Kidney (tissue), 14 donors: ENCODE results near the gene CTSA. TPM values are rescaled to one million over a fixed set of nuclear protein-coding genes. Genes with fewer than 3 reads are reported as not detected.
A peak's percentile ranks its signal among the peaks of the same experiment; 100 is the strongest.

ENCODE experiments used
- DNase-seq, 5 donors: peaks; one replicate each; pipeline ENCODE4 v3.0.0-alpha.2; 2013 to 2020
- FAIRE-seq: peaks from 2 replicates; lab custom pipeline; 2012; peaks lifted over from hg19 to GRCh38; lab: Jason Lieb, UNC
- H3K27ac ChIP-seq, 2 donors: one replicate each; pipeline ENCODE4 v1.7.0; 2013; ENCODE audit warnings: low read depth in 2 of 2, low read length in 2 of 2, inconsistent platforms in 1 of 2
- H3K27me3 ChIP-seq: one replicate; pipeline ENCODE4 v1.7.1; 2013; ENCODE audit warnings: low read length, inconsistent platforms; ENCODE audit not compliant: control insufficient read depth, insufficient read depth
- H3K36me3 ChIP-seq, 3 donors: one replicate each; pipeline versions ENCODE4 v1.7.0 to v1.7.1; 2013; ENCODE audit warnings: low read length in 3 of 3, control low read depth in 1 of 3, inconsistent platforms in 1 of 3; ENCODE audit not compliant: insufficient read depth in 3 of 3, control insufficient read depth in 2 of 3
- H3K4me1 ChIP-seq, 3 donors: one replicate each; pipeline versions ENCODE4 v1.7.0 to v1.7.1; 2013; ENCODE audit warnings: low read length in 3 of 3, inconsistent platforms in 1 of 3, low read depth in 1 of 3; ENCODE audit not compliant: control insufficient read depth in 2 of 3, insufficient read depth in 2 of 3
- H3K4me3 ChIP-seq, 3 donors: one replicate each; pipeline versions ENCODE4 v1.7.0 to v1.8.1; 2013; ENCODE audit warnings: low read length in 3 of 3, control low read depth in 1 of 3, inconsistent platforms in 1 of 3
- H3K9ac ChIP-seq, 3 donors: one replicate each; pipeline versions ENCODE4 v1.7.0 to v1.7.1; 2013; ENCODE audit warnings: low read length in 3 of 3, control low read depth in 1 of 3, inconsistent platforms in 1 of 3
- H3K9me3 ChIP-seq, 3 donors: one replicate each; pipeline versions ENCODE4 v1.7.0 to v1.7.1; 2013; ENCODE audit warnings: low read length in 3 of 3, control low read depth in 1 of 3, inconsistent platforms in 1 of 3; ENCODE audit not compliant: control insufficient read depth in 2 of 3, insufficient read depth in 1 of 3
- intact Hi-C: fragments of 100-400 bp; cut with DNase I; formaldehyde crosslinking; loops from one replicate; pipeline ENCODE4 v1.11.1; 2022
- polyA plus RNA-seq: library from polyadenylated mRNA; stranded (reverse); fragments of 350-450 nt; fragmentation: Illumina TruSeq; extraction: RNeasy Lipid Tissue Mini Kit (QIAGEN cat#74804); gene quantifications from one replicate; pipeline ENCODE4 v1.2.3, GENCODE V29; 2014; ENCODE audit warnings: low read depth, low replicate concordance; ENCODE audit not compliant: insufficient read depth
- total RNA-seq: library from RNA; stranded (reverse); fragmentation: NEBNext Ultra II Directional; extraction: Animal tissue kit (Norgen Biotek cat#: 25700); gene quantifications from one replicate; pipeline ENCODE4 v1.2.1, GENCODE V29; 2021
- TF ChIP-seq, protein P1 (sequence below): IDR thresholded peaks from 3 replicates; pipeline ENCODE4 v1.5.1; 2012; ENCODE audit warnings: mild to moderate bottlenecking, moderate library complexity, borderline replicate concordance; ENCODE audit not compliant: insufficient read depth; ENCODE audit errors: extremely low read depth
- donor health status: control.
- donor health status: control.
- donor health status: control.
- donor health status: control.
- donor health status: control.
- donor health status: DM: yes; HTN: yes; CAD: no.
- donor health status: Normal renal cell carcinoma (clear cell type).

CTSA gene
- total and polyA plus RNA-seq, 2 donors from 2014 or later = 180 to 408 TPM

- Histone ChIP-seq H3K4me1 (peaks cover 0 to 12% (median 3%) of the 10 kb centered on the region in 3 donors), H3K36me3 (peaks cover 3 to 10% (median 7%) of the 10 kb centered on the region in 3 donors), H3K9ac (no peak overlapping the region), H3K27me3 (no peaks in the 10 kb centered on the region), H3K9me3 (no peaks in the 10 kb centered on the region), H3K4me3 (no peak overlapping the region), H3K27ac (no peak overlapping the region)
- TF ChIP-seq, protein P1, sequence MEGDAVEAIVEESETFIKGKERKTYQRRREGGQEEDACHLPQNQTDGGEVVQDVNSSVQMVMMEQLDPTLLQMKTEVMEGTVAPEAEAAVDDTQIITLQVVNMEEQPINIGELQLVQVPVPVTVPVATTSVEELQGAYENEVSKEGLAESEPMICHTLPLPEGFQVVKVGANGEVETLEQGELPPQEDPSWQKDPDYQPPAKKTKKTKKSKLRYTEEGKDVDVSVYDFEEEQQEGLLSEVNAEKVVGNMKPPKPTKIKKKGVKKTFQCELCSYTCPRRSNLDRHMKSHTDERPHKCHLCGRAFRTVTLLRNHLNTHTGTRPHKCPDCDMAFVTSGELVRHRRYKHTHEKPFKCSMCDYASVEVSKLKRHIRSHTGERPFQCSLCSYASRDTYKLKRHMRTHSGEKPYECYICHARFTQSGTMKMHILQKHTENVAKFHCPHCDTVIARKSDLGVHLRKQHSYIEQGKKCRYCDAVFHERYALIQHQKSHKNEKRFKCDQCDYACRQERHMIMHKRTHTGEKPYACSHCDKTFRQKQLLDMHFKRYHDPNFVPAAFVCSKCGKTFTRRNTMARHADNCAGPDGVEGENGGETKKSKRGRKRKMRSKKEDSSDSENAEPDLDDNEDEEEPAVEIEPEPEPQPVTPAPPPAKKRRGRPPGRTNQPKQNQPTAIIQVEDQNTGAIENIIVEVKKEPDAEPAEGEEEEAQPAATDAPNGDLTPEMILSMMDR = no peak
- no peak for DNase-seq
- no peak for FAIRE-seq
- intact Hi-C loops = no loop called here
Measured at GRCh38 chr20:45850926-45851325, 40.2 kb upstream of the CTSA start.

DNA sequence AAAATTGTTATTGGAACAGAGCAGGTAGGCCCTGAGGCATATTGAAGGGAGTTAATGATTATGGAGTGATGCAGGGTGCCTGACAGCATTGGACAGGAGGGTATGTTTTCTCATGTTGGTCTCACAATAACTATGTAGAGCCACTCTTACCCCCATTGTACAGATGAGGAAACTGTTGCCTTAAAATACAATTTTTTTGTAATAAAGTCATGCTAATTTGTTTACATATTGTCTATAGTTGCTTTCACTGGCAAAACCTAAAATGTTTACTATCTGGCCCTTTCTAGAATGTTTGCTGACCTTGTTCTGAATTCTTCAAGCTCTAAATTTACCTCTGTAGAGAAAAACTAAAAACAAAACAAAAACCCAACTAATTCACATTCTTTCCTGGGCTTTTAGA lies 39.6 kb upstream of the CTSA start:
- H3K9ac ChIP-seq = no peak overlapping the region
- no peaks in the 10 kb centered on the region for H3K9me3 ChIP-seq
- intact Hi-C loops = no loop called here
- H3K27ac ChIP-seq = no peak overlapping the region
- FAIRE-seq (no peak), DNase-seq (no peak)
- TF ChIP-seq, protein P1 = no peak
- no peaks in the 10 kb centered on the region for H3K27me3 ChIP-seq
- H3K4me3 ChIP-seq = no peak overlapping the region
- peaks cover 2 to 5% (median 5%) of the 10 kb centered on the region in 3 donors for H3K36me3 ChIP-seq
- H3K4me1 ChIP-seq = peaks cover 0 to 17% (median 7%) of the 10 kb centered on the region in 3 donors

- Histone ChIP-seq H3K27me3 (no peaks in the 10 kb centered on the region), H3K4me1 (peaks cover 0 to 20% (median 7%) of the 10 kb centered on the region in 3 donors), H3K36me3 (peaks cover 2 to 5% (median 4%) of the 10 kb centered on the region in 3 donors), H3K9me3 (no peaks in the 10 kb centered on the region), H3K4me3 (no peak overlapping the region), H3K9ac (no peak overlapping the region), H3K27ac (no peak overlapping the region)
- peak in 1 of 5 donors; percentile 27 for DNase-seq
- no peak for FAIRE-seq
- intact Hi-C loops = no loop called here
- TF ChIP-seq, protein P1 = no peak
Measured at GRCh38 chr20:45852326-45852725, 38.8 kb upstream of the CTSA start.

DNA sequence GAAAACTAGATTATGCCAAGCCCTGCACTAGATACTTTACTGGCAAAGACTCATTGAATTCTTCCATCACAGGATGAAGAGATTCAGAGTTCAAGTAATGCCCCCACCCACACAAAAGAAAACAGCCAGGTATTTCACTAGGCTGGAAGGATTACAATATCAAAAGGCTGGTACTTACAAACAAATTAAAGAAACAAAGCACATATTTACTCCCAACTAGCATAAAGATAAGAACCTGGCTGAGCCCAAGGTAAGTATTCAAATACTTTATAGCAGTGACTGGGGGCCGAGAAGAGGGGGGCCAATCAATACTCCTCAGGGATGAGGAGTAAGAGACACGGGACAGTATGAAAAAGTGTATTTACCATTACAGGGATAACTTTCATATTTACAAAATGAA lies 37.7 kb upstream of the CTSA start:
- DNase-seq = no peak
- Histone ChIP-seq H3K36me3 (peaks cover 0 to 5% (median 2%) of the 10 kb centered on the region in 3 donors), H3K9me3 (no peaks in the 10 kb centered on the region), H3K27me3 (no peaks in the 10 kb centered on the region), H3K4me3 (no peak overlapping the region), H3K9ac (no peak overlapping the region), H3K27ac (no peak overlapping the region), H3K4me1 (peaks cover 0 to 25% (median 7%) of the 10 kb centered on the region in 3 donors)
- FAIRE-seq = no peak
- intact Hi-C loops = no loop called here
- TF ChIP-seq, protein P1 = no peak
